ENCODE data around the gene MAFF. TPM values are rescaled to one million over a fixed set of nuclear protein-coding genes. Genes with fewer than 3 reads are reported as not detected.

The MAFF gene
- total RNA-seq, 2 experiments from 2014 or later = 15.3 to 16.4 TPM

- Mint-ChIP-seq H3K9me3 (no peaks in the 10 kb centered on the region), H3K4me3 (no peak overlapping the region), H3K27ac (no peak overlapping the region), H3K27me3 (no peaks in the 10 kb centered on the region), H3K36me3 (ENCODE audit: low read depth) (peaks cover 24% of the 10 kb centered on the region), H3K4me1 (peaks cover 46% of the 10 kb centered on the region)
- CTCF ChIA-PET = interaction anchor here (0.9 to 1.5 kb wide), 3 partner anchors 9 to 53 kb away, joined by 3 to 7 read pairs (median 4); partner anchors contain the start of gene MAFF
- POLR2A ChIA-PET = interaction anchor here (1.2 to 7.0 kb wide), 4 partner anchors 10 to 38 kb away, joined by 3 to 63 read pairs (median 4); partner anchors contain the start of genes MAFF and PLA2G6
- DNase-seq = no peak
Measured at GRCh38 chr22:38213990-38214301, 12.2 kb downstream of the MAFF start.

GRCh38 chr22:38214302-38215056, 12.7 kb downstream of the MAFF start:
- H3K27ac Mint-ChIP-seq = no peak overlapping the region
- CTCF ChIA-PET = interaction anchor here (0.7 to 1.5 kb wide), 6 partner anchors 9 to 161 kb away, joined by 3 to 7 read pairs (median 4); partner anchors contain the start of gene MAFF
- POLR2A ChIA-PET = interaction anchor here (1.1 to 7.0 kb wide), 5 partner anchors 10 to 100 kb away, joined by 3 to 63 read pairs (median 3); partner anchors contain the start of genes MAFF and PLA2G6
- peak overlapping the region; percentile 13 for H3K4me3 Mint-ChIP-seq
- DNase-seq = peak; percentile 76
- no peaks in the 10 kb centered on the region for H3K27me3 Mint-ChIP-seq
- H3K36me3 Mint-ChIP-seq (ENCODE audit: low read depth) = peaks cover 24% of the 10 kb centered on the region
- peaks cover 51% of the 10 kb centered on the region for H3K4me1 Mint-ChIP-seq
- no peaks in the 10 kb centered on the region for H3K9me3 Mint-ChIP-seq

- ChIA-PET POLR2A (interaction anchor here (1.1 to 7.0 kb wide), 5 partner anchors 11 to 101 kb away, joined by 3 to 63 read pairs (median 3); partner anchors contain the start of genes MAFF and PLA2G6), CTCF (interaction anchor here (1.0 to 1.5 kb wide), 3 partner anchors 14 to 162 kb away, joined by 3 to 7 read pairs (median 4); partner anchors contain the start of gene MAFF)
- Mint-ChIP-seq H3K36me3 (ENCODE audit: low read depth) (peaks cover 24% of the 10 kb centered on the region), H3K4me3 (peak overlapping the region; percentile 13), H3K4me1 (peaks cover 55% of the 10 kb centered on the region), H3K27ac (no peak overlapping the region), H3K27me3 (no peaks in the 10 kb centered on the region), H3K9me3 (no peaks in the 10 kb centered on the region)
- no peak for DNase-seq
Measured at GRCh38 chr22:38215156-38216038, 13.6 kb downstream of the MAFF start.

- H3K36me3 Mint-ChIP-seq (ENCODE audit: low read depth) = peaks cover 20% of the 10 kb centered on the region
- peaks cover 40% of the 10 kb centered on the region for H3K4me1 Mint-ChIP-seq
- no peaks in the 10 kb centered on the region for H3K27me3 Mint-ChIP-seq
- CTCF ChIA-PET = interaction anchor here (1.2 to 1.6 kb wide), 2 partner anchors 11 to 167 kb away, joined by 4 to 6 read pairs; no protein-coding TSS in a partner anchor
- no peak overlapping the region for H3K4me3 Mint-ChIP-seq
- DNase-seq = peak; percentile 50
- H3K9me3 Mint-ChIP-seq = no peaks in the 10 kb centered on the region
- peak overlapping the region; percentile 37 for H3K27ac Mint-ChIP-seq
- POLR2A ChIA-PET = interaction anchor here (0.9 to 7.0 kb wide), 4 partner anchors 9 to 38 kb away, joined by 3 to 63 read pairs (median 4); partner anchors contain the start of gene MAFF
Measured at GRCh38 chr22:38218661-38219622, 17.1 kb downstream of the MAFF start.

- no peak for DNase-seq
- CTCF ChIA-PET = interaction anchor here (1.2 to 1.6 kb wide), 2 partner anchors 11 to 167 kb away, joined by 4 to 6 read pairs; no protein-coding TSS in a partner anchor
- POLR2A ChIA-PET = interaction anchor here (1.6 to 7.0 kb wide), 3 partner anchors 10 to 39 kb away, joined by 4 to 63 read pairs (median 5); partner anchors contain the start of gene MAFF
- Mint-ChIP-seq H3K27ac (peak overlapping the region; percentile 0), H3K4me1 (peaks cover 35% of the 10 kb centered on the region), H3K4me3 (no peak overlapping the region), H3K36me3 (ENCODE audit: low read depth) (peaks cover 20% of the 10 kb centered on the region), H3K27me3 (no peaks in the 10 kb centered on the region), H3K9me3 (no peaks in the 10 kb centered on the region)
Measured at GRCh38 chr22:38219632-38220031, 17.8 kb downstream of the MAFF start.

- H3K4me1 Mint-ChIP-seq = peaks cover 31% of the 10 kb centered on the region
- no peak overlapping the region for H3K27ac Mint-ChIP-seq
- ChIA-PET CTCF (interaction anchor here (1.2 to 1.6 kb wide), 2 partner anchors 10 to 168 kb away, joined by 4 to 6 read pairs; no protein-coding TSS in a partner anchor), POLR2A (interaction anchor here (7.0 kb wide), 1 partner anchor 16 kb away, joined by 63 read pairs; the partner anchor contains the start of gene MAFF)
- DNase-seq = no peak
- no peak overlapping the region for H3K4me3 Mint-ChIP-seq
- no peaks in the 10 kb centered on the region for H3K27me3 Mint-ChIP-seq
- H3K36me3 Mint-ChIP-seq (ENCODE audit: low read depth) = peaks cover 16% of the 10 kb centered on the region
- no peaks in the 10 kb centered on the region for H3K9me3 Mint-ChIP-seq
Measured at GRCh38 chr22:38220163-38220562, 18.4 kb downstream of the MAFF start.

- Mint-ChIP-seq H3K27me3 (no peaks in the 10 kb centered on the region), H3K36me3 (ENCODE audit: low read depth) (peaks cover 10% of the 10 kb centered on the region), H3K4me3 (no peak overlapping the region), H3K27ac (no peak overlapping the region), H3K4me1 (peaks cover 30% of the 10 kb centered on the region), H3K9me3 (no peaks in the 10 kb centered on the region)
- ChIA-PET POLR2A (interaction anchor here (7.0 kb wide), 1 partner anchor 17 kb away, joined by 63 read pairs; the partner anchor contains the start of gene MAFF), CTCF (interaction anchor here (1.6 kb wide), 1 partner anchor 10 kb away, joined by 6 read pairs; no protein-coding TSS in a partner anchor)
- no peak for DNase-seq
Measured at GRCh38 chr22:38220653-38221386, 19.0 kb downstream of the MAFF start.

GRCh38 chr22:38221407-38221806, 19.6 kb downstream of the MAFF start:
- H3K36me3 Mint-ChIP-seq (ENCODE audit: low read depth) = peaks cover 8% of the 10 kb centered on the region
- no peak overlapping the region for H3K27ac Mint-ChIP-seq
- ChIA-PET POLR2A (no interaction called here), CTCF (no interaction called here)
- H3K9me3 Mint-ChIP-seq = no peaks in the 10 kb centered on the region
- H3K4me3 Mint-ChIP-seq = no peak overlapping the region
- H3K27me3 Mint-ChIP-seq = no peaks in the 10 kb centered on the region
- no peak for DNase-seq
- peaks cover 29% of the 10 kb centered on the region for H3K4me1 Mint-ChIP-seq

GRCh38 chr22:38221908-38222796, 20.4 kb downstream of the MAFF start:
- H3K27ac Mint-ChIP-seq = no peak overlapping the region
- DNase-seq = no peak
- ChIA-PET POLR2A (no interaction called here), CTCF (interaction anchor here (0.5 to 1.4 kb wide), 3 partner anchors 8 to 194 kb away, joined by 3 read pairs; no protein-coding TSS in a partner anchor)
- H3K27me3 Mint-ChIP-seq = no peaks in the 10 kb centered on the region
- peaks cover 27% of the 10 kb centered on the region for H3K4me1 Mint-ChIP-seq
- H3K9me3 Mint-ChIP-seq = no peaks in the 10 kb centered on the region
- H3K4me3 Mint-ChIP-seq = no peak overlapping the region
- peaks cover 8% of the 10 kb centered on the region for H3K36me3 Mint-ChIP-seq (ENCODE audit: low read depth)

- Mint-ChIP-seq H3K4me3 (no peak overlapping the region), H3K27ac (no peak overlapping the region), H3K9me3 (no peaks in the 10 kb centered on the region), H3K27me3 (no peaks in the 10 kb centered on the region), H3K4me1 (peaks cover 26% of the 10 kb centered on the region), H3K36me3 (ENCODE audit: low read depth) (peaks cover 8% of the 10 kb centered on the region)
- ChIA-PET POLR2A (no interaction called here), CTCF (interaction anchor here (0.5 to 1.4 kb wide), 3 partner anchors 8 to 193 kb away, joined by 3 read pairs; no protein-coding TSS in a partner anchor)
- DNase-seq = no peak
Measured at GRCh38 chr22:38222797-38223119, 21.0 kb downstream of the MAFF start.

Data from activated CD4-positive, alpha-beta memory T cell treated with anti-CD3 and anti-CD28 coated beads, Interleukin-2, amount 10 ng/mL, durations not matched to agents 7 days and 5 days (primary cell).